H1 (cell line): ENCODE measurements around the gene OLFM2. TPM values are rescaled to one million over a fixed set of nuclear protein-coding genes. Genes with fewer than 3 reads are reported as not detected.

ENCODE experiments used
- CTCF ChIA-PET: fragments of 300-600 bp; sonication (Branson Sonifier 250); formaldehyde crosslinking; loops from one replicate; lab custom pipeline; 2021; ENCODE audit not compliant: partially characterized antibody; lab: Charles Lee
- POLR2A ChIA-PET: fragments of 300-600 bp; sonication (Branson Sonifier 250); formaldehyde crosslinking; loops from one replicate; lab custom pipeline; 2021; ENCODE audit warnings: inconsistent platforms; ENCODE audit not compliant: partially characterized antibody; lab: Charles Lee
- DNase-seq, 2 experiments: peaks; one replicate each; pipeline versions ENCODE4 v3.0.0 to v3.0.0-alpha.2; 2010 to 2022; ENCODE audit warnings: low spot score in 2 of 2, low read depth in 1 of 2, mixed read lengths in 1 of 2
- FAIRE-seq: peaks from 2 replicates; lab custom pipeline; 2011; peaks lifted over from hg19 to GRCh38; lab: Jason Lieb, UNC
- H2AFZ ChIP-seq: 2 replicates; pipeline ENCODE4 v1.8.1; 2012; ENCODE audit warnings: low read length, inconsistent platforms
- H2AK5ac ChIP-seq: 2 replicates; pipeline ENCODE4 v1.6.1; 2013; ENCODE audit warnings: low read depth, low read length
- H2BK120ac ChIP-seq: replicated peaks from 2 replicates; pipeline ENCODE3; 2013; ENCODE audit warnings: low read depth, low read length, inconsistent platforms
- H2BK12ac ChIP-seq: 2 replicates; pipeline ENCODE4 v1.6.1; 2013; ENCODE audit warnings: low read depth, low read length
- H2BK15ac ChIP-seq: 2 replicates; pipeline ENCODE4 v1.6.1; 2013; ENCODE audit warnings: low read length
- H2BK20ac ChIP-seq: 2 replicates; pipeline ENCODE4 v1.6.1; 2013; ENCODE audit warnings: low read length
- H2BK5ac ChIP-seq: 2 replicates; pipeline ENCODE4 v1.6.1; 2013; ENCODE audit warnings: low read depth, low read length
- H3K14ac ChIP-seq: 2 replicates; pipeline ENCODE4 v1.6.1; 2013; ENCODE audit warnings: inconsistent platforms; ENCODE audit not compliant: insufficient read length
- H3K18ac ChIP-seq: 2 replicates; pipeline ENCODE4 v1.6.1; 2013; ENCODE audit warnings: low read length; ENCODE audit errors: extremely low read depth
- H3K23ac ChIP-seq: 2 replicates; pipeline ENCODE4 v1.6.1; 2013; ENCODE audit warnings: inconsistent platforms; ENCODE audit not compliant: insufficient read length
- H3K23me2 ChIP-seq: 2 replicates; pipeline ENCODE4 v1.6.1; 2013; ENCODE audit warnings: low read depth, low read length
- H3K27ac ChIP-seq: 2 replicates; pipeline ENCODE4 v1.6.1; 2011; ENCODE audit warnings: low read depth, low read length, inconsistent platforms
- H3K27me3 ChIP-seq, 4 experiments: replicated peaks in 1 of 4; 1 replicate in 1 of 4; 2 replicates in 3 of 4; pipeline versions ENCODE4 v1.6.1 to v1.8.1; 2011 to 2013; ENCODE audit warnings: low read length in 3 of 4, mild to moderate bottlenecking in 3 of 4, inconsistent platforms in 2 of 4, mixed read lengths in 2 of 4, moderate library complexity in 1 of 4; ENCODE audit not compliant: control insufficient read depth in 3 of 4, insufficient read depth in 3 of 4; ENCODE audit errors: extremely low read depth in 1 of 4
- H3K36me3 ChIP-seq, 4 experiments: 2 replicates each; pipeline versions ENCODE4 v1.6.1 to v1.8.1; 2011 to 2013; ENCODE audit warnings: mild to moderate bottlenecking in 4 of 4, low read length in 3 of 4, moderate library complexity in 2 of 4, control low read depth in 1 of 4, inconsistent platforms in 1 of 4; ENCODE audit not compliant: insufficient read depth in 4 of 4, control insufficient read depth in 2 of 4
- H3K4ac ChIP-seq: replicated peaks from 2 replicates; pipeline ENCODE3; 2013; ENCODE audit warnings: low read length, low read depth, mixed read lengths, inconsistent platforms; ENCODE audit not compliant: insufficient read length
- H3K4me1 ChIP-seq, 4 experiments: replicated peaks in 1 of 4; 1 replicate in 1 of 4; 2 replicates in 3 of 4; pipeline versions ENCODE4 v1.6.1 to v1.8.1; 2011 to 2013; ENCODE audit warnings: low read length in 3 of 4, inconsistent platforms in 2 of 4, mixed read lengths in 1 of 4; ENCODE audit not compliant: insufficient read depth in 4 of 4, control insufficient read depth in 3 of 4
- H3K4me2 ChIP-seq, 2 experiments: 2 replicates each; pipeline versions ENCODE4 v1.6.1 to v1.8.1; 2011 to 2013; ENCODE audit warnings: low read depth in 2 of 2, low read length in 2 of 2, control low read depth in 1 of 2, inconsistent platforms in 1 of 2, mild to moderate bottlenecking in 1 of 2; ENCODE audit not compliant: insufficient read depth in 1 of 2
- H3K4me3 ChIP-seq, 4 experiments: fragments of 200-600, 300-600 bp in 1 of 4; sonication (generic), shearing (Covaris generic), sonication (Bioruptor Twin) in 1 of 4; 2 replicates each; pipeline versions ENCODE4 v1.5.1 to v1.8.1; 2011 to 2016; ENCODE audit warnings: low read length in 4 of 4, low read depth in 3 of 4, control low read depth in 2 of 4, inconsistent platforms in 2 of 4, mild to moderate bottlenecking in 2 of 4, mixed read lengths in 1 of 4, moderate library complexity in 1 of 4; ENCODE audit not compliant: insufficient read depth in 2 of 4; ENCODE audit errors: extremely low read depth in 1 of 4
- H3K56ac ChIP-seq: replicated peaks from 2 replicates; pipeline ENCODE3; 2013; ENCODE audit warnings: low read depth, mild to moderate bottlenecking, mixed read lengths, low read length, inconsistent platforms; ENCODE audit not compliant: insufficient read length
- H3K79me1 ChIP-seq: 2 replicates; pipeline ENCODE4 v1.6.1; 2013; ENCODE audit warnings: low read depth, low read length, control low read depth
- H3K79me2 ChIP-seq, 2 experiments: 2 replicates each; pipeline versions ENCODE4 v1.6.1 to v1.8.1; 2012 to 2013; ENCODE audit warnings: low read length in 2 of 2, mild to moderate bottlenecking in 2 of 2, inconsistent platforms in 1 of 2; ENCODE audit not compliant: insufficient read depth in 2 of 2, control insufficient read depth in 1 of 2
- H3K9ac ChIP-seq, 4 experiments: replicated peaks in 1 of 4; 1 replicate in 1 of 4; 2 replicates in 3 of 4; pipeline versions ENCODE4 v1.6.1 to v1.8.1; 2011 to 2013; ENCODE audit warnings: low read depth in 3 of 4, low read length in 3 of 4, control low read depth in 2 of 4, mild to moderate bottlenecking in 2 of 4, moderate library complexity in 2 of 4, inconsistent platforms in 1 of 4; ENCODE audit errors: extremely low read depth in 1 of 4
- H3K9me3 ChIP-seq, 2 experiments: 2 replicates each; pipeline versions ENCODE4 v1.6.1 to v1.8.1; 2012 to 2013; ENCODE audit warnings: mild to moderate bottlenecking in 2 of 2, moderate library complexity in 2 of 2, control low read depth in 1 of 2, inconsistent platforms in 1 of 2, low read depth in 1 of 2, low read length in 1 of 2, mixed read lengths in 1 of 2; ENCODE audit not compliant: insufficient read depth in 2 of 2
- H4K20me1 ChIP-seq, 2 experiments: replicated peaks in 1 of 2; 2 replicates each; pipeline versions ENCODE3 to v1.8.1; 2011 to 2013; ENCODE audit warnings: inconsistent platforms in 2 of 2, low read length in 2 of 2, mild to moderate bottlenecking in 1 of 2; ENCODE audit not compliant: insufficient read depth in 2 of 2, control insufficient read depth in 1 of 2
- H4K5ac ChIP-seq: 2 replicates; pipeline ENCODE4 v1.6.1; 2013; ENCODE audit warnings: low read length, low read depth, mixed read lengths, inconsistent platforms; ENCODE audit not compliant: insufficient read length
- H4K8ac ChIP-seq: 2 replicates; pipeline ENCODE4 v1.8.0; 2013; ENCODE audit warnings: mild to moderate bottlenecking, moderate library complexity, low read length, inconsistent platforms; ENCODE audit not compliant: insufficient read depth; ENCODE audit errors: extremely low read depth
- H4K91ac ChIP-seq: replicated peaks from 2 replicates; pipeline ENCODE3; 2013; ENCODE audit warnings: low read length, mixed read lengths, inconsistent platforms; ENCODE audit not compliant: insufficient read length
- ATF2 ChIP-seq: IDR thresholded peaks from 2 replicates; pipeline ENCODE4 v1.6.1; 2012; ENCODE audit warnings: low read length, inconsistent platforms
- ATF3 ChIP-seq: IDR thresholded peaks from 2 replicates; pipeline ENCODE4 v1.6.1; 2011; ENCODE audit warnings: low read depth, mild to moderate bottlenecking, low read length; ENCODE audit not compliant: insufficient read depth
- BCL11A ChIP-seq, 2 experiments: IDR thresholded peaks; one replicate each; pipeline ENCODE4 v1.6.1; 2011; ENCODE audit warnings: low read depth in 2 of 2, low read length in 2 of 2, mild to moderate bottlenecking in 2 of 2
- CREB1 ChIP-seq: IDR thresholded peaks from 2 replicates; pipeline ENCODE4 v1.6.1; 2012; ENCODE audit warnings: inconsistent platforms
- HDAC6 ChIP-seq: IDR thresholded peaks from one replicate; pipeline ENCODE4 v1.7.1; 2012; ENCODE audit warnings: low read depth, mild to moderate bottlenecking, inconsistent platforms, low read length, moderate library complexity
- JUND ChIP-seq: IDR thresholded peaks from 2 replicates; pipeline ENCODE4 v1.6.1; 2011; ENCODE audit warnings: mild to moderate bottlenecking, improper control_type of control experiment, low read length
- POLR2A ChIP-seq, 2 experiments: IDR thresholded peaks; 1 replicate in 1 of 2; 2 replicates in 1 of 2; pipeline ENCODE4 v1.6.1; 2011; ENCODE audit warnings: low read depth in 2 of 2, low read length in 2 of 2, mild to moderate bottlenecking in 2 of 2; ENCODE audit errors: control extremely low read depth in 1 of 2
- RBBP5 ChIP-seq: IDR thresholded peaks from 2 replicates; pipeline ENCODE4 v1.7.1; 2012; ENCODE audit warnings: low read depth, mild to moderate bottlenecking, inconsistent platforms, low read length, moderate library complexity, borderline replicate concordance
- WGBS, 2 experiments: shearing (Covaris generic) in 1 of 2; methylation state at CpG; one replicate each; pipeline versions ENCODE4 v1.1.6 to v1.1.7; 2013 to 2015; ENCODE audit warnings: low lambda C conversion rate in 2 of 2, mixed read lengths in 2 of 2, inconsistent platforms in 1 of 2, low coverage in 1 of 2, missing lambda C conversion rate in 1 of 2; ENCODE audit not compliant: insufficient replicate concordance in 2 of 2, insufficient coverage in 1 of 2, insufficient read length in 1 of 2; ENCODE audit errors: extremely low coverage in 1 of 2, missing lambda C conversion rate in 1 of 2; 5-methylcytosine and 5-hydroxymethylcytosine counted together
- polyA plus RNA-seq, 7 experiments: library from polyadenylated mRNA; depleted of rRNA in 3 of 7; stranded (reverse) in 5 of 7; unstranded in 2 of 7; fragments of >200 nt in 5 of 7; fragments of 200-250 nt in 2 of 7; gene quantifications; 1 replicate in 5 of 7; 2 replicates in 1 of 7; 4 replicates in 1 of 7; pipeline versions ENCODE4 v1.2.1 to v1.2.3, GENCODE V29; 2011 to 2013; ENCODE audit warnings: missing spikeins in 2 of 7, mixed read lengths in 2 of 7
- total RNA-seq: library from RNA; stranded (reverse); fragmentation: NEBNext Ultra II Directional; extraction: Animal tissue kit (Norgen Biotek cat#: 25700); gene quantifications from 2 replicates; pipeline ENCODE4 v1.2.1, GENCODE V29; 2021

OLFM2 gene
- total and polyA plus RNA-seq, 2 of the 8 experiments (the other 6 are each of a cell fraction or from before 2014, with no cell fraction given) = 68.2 to 151 TPM

- Histone ChIP-seq H4K5ac (no peak overlapping the region), H4K20me1 (peaks cover 0 to 2% of the 10 kb centered on the region in 2 experiments), H4K91ac (peak overlapping the region; percentile 40), H2BK120ac (no peak overlapping the region), H3K4ac (no peak overlapping the region), H3K79me2 (no peaks in the 10 kb centered on the region; a peak in 1 of 4 replicates), H2BK5ac (no peak overlapping the region), H2BK12ac (no peak overlapping the region; the same call in 1 of the 2 replicates), H3K9me3 (no peaks in the 10 kb centered on the region), H3K79me1 (peaks cover 4% of the 10 kb centered on the region; the same call in 1 of the 2 replicates), H3K14ac (no peak overlapping the region), H3K27me3 (no peaks in the 10 kb centered on the region), H2BK20ac (no peak overlapping the region), H2AK5ac (no peak overlapping the region), H2AFZ (no peak overlapping the region), H3K4me3 (no peak overlapping the region), H2BK15ac (no peak overlapping the region), H4K8ac (no peak overlapping the region), H3K36me3 (no peaks in the 10 kb centered on the region), H3K18ac (no peak overlapping the region), H3K4me1 (no peaks in the 10 kb centered on the region; a peak in 1 of 7 replicates), H3K23ac (no peak overlapping the region), H3K9ac (no peak overlapping the region), H3K23me2 (no peaks in the 10 kb centered on the region), H3K56ac (no peak overlapping the region), H3K27ac (no peak overlapping the region), H3K4me2 (no peak overlapping the region)
- DNase-seq (no peak), FAIRE-seq (no peak)
- WGBS, 2 experiments = 90% methylated on average over 9 of the region's 10 CpGs; no CpG with 5 or more reads in 1 of the 2 experiments
- POLR2A ChIA-PET = interaction anchor here (0.9 kb wide), 1 partner anchor 9 kb away, joined by 7 read pairs; no protein-coding TSS in a partner anchor
- TF ChIP-seq CREB1 (no peak), RBBP5 (no peak), ATF3 (no peak), HDAC6 (no peak), ATF2 (no peak), POLR2A (IDR thresholded peaks at IDR 0.05; ENCODE audit: control extremely low read depth in 1 of 2, low read depth in 2 of 2, low read length in 2 of 2) (no peak), BCL11A (IDR thresholded peaks at IDR 0.05; ENCODE audit: low read depth in 2 of 2, low read length in 2 of 2) (no peak), JUND (no peak)
- CTCF ChIA-PET = interaction anchor here (1.1 to 1.6 kb wide), 2 partner anchors 8 to 20 kb away, joined by 3 to 4 read pairs; no protein-coding TSS in a partner anchor
Observed at GRCh38 chr19:9877780-9878510, 58.4 kb downstream of the OLFM2 start.
